LHCN-M2 (cell line): Measurements from ENCODE around the gene PRRC2C. TPM values are rescaled to one million over a fixed set of nuclear protein-coding genes. Genes with fewer than 3 reads are reported as not detected.
"Not testable (repeated sequence)": the region's sequence is repeated elsewhere in the genome, so short reads cannot be mapped to it uniquely, and the experiment has no call there.

ENCODE experiments used
- DNase-seq: peaks from one replicate; pipeline ENCODE4 v3.0.0-alpha.2; 2012; ENCODE audit warnings: low read depth
- total RNA-seq: library from RNA; depleted of rRNA; stranded (reverse); fragments of >200 nt; gene quantifications from 2 replicates; pipeline ENCODE4 v1.2.3, GENCODE V29; 2014

Gene PRRC2C
- total RNA-seq, 1 experiment from 2014 or later = 63.6 TPM

- DNase-seq = no peak
Measured at GRCh38 chr1:171583591-171584201, 98.4 kb downstream of the PRRC2C start.

DNA sequence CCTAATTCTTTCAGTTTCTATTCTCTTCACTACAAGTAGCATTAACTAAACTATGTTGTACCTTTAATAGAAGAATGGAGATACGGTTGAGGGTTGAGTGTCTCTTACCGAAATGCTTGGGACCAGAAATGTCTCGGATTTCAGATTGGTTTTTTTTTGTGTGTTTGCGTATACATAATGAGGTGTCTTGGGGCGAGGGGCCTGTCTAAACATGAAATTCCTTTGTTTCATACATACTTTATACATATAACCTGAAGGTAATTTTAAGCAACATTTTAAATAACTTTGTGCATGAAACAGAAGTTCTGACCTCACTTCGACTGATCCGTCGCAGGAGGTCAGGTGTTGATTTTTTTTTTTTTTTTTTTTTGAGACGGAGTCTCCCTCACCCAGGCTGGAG is 100.4 kb downstream of the PRRC2C start:
- DNase-seq = no peak

DNA sequence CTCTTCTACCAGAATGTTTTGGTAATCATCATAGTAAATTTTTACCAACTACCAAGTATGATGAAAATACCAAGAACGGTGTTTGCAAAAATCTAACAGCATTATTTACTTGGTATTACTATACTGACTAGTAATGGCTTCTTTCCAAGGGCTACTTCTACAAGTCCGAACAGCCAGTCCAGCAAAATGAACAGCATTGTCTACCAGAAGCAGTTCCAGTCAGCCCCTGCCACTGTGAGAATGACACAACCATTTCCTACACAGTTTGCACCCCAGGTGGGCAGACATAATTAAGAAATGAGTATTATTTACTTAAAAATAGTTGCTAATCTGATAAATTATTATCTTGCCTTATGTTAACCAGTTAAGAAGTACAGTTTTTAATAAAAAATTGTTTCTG is 102.9 kb downstream of the PRRC2C start:
- no peak for DNase-seq

DNA sequence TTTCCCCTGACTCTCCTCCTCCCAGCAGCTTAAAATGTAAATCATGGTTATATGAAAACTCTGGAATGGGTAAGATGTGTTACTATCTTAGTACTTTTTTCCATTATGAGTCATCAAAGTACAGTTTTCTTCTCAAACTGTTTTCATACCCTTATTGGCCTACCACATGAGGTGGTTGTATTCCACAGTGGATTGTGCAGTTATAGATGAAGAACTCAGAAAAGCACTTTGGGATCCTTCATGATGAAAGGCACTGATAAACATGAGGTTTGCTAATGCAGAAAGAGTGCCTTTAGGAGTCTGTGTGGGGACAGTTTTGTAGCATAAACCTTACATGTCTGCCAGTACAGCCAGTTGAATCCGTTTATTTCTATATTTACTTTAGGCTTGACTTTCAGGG is 104.7 kb downstream of the PRRC2C start:
- peak; percentile 36 for DNase-seq

- no peak for DNase-seq
Measured at GRCh38 chr1:171595324-171595723, 110.0 kb downstream of the PRRC2C start.

DNA sequence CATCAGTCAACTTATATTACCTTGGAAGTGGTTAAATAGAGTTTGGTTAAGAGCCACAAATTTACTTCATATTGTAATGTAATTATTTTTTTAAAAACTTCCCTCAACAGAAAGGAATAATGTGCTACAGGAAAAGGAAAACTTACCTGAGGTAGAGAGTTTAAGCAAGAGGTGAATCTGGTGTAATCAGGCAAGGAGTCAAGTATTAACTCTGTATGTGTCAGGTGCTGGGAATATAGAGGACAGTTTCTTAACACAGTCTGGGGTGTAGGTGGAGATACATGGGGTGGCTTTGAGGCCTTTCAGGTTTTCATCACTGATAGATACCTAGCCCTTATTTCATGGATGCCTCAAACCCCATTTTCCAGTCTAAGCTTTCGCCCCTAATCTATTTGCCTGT is 110.8 kb downstream of the PRRC2C start:
- DNase-seq = no peak

DNA sequence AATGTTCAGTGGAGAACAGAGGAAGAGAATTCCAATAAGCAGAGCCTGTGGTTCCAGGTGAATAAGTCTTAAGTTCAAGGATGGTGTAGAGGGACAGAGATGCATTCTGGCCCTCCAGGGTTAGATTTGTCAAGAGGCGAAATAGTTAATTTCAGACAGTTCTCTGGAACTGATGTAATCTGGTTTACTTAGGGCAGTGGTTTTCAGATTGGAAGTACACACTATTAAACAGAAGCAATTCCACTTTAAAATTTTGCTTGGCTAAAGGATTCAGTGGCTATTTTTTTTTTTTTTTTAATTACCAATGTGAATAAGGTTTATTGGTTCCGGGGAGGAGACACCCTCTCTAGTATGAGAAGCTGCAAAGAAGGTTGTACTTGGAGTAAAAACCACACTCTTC is 111.4 kb downstream of the PRRC2C start:
- DNase-seq = no peak

- DNase-seq = no peak
Measured at GRCh38 chr1:171597203-171597602, 111.9 kb downstream of the PRRC2C start.

- DNase-seq = not testable (repeated sequence)
Measured at GRCh38 chr1:171600310-171600709, 115.0 kb downstream of the PRRC2C start.

GRCh38 chr1:171600862-171601261 is 115.5 kb downstream of the PRRC2C start:
- no peak for DNase-seq

DNA sequence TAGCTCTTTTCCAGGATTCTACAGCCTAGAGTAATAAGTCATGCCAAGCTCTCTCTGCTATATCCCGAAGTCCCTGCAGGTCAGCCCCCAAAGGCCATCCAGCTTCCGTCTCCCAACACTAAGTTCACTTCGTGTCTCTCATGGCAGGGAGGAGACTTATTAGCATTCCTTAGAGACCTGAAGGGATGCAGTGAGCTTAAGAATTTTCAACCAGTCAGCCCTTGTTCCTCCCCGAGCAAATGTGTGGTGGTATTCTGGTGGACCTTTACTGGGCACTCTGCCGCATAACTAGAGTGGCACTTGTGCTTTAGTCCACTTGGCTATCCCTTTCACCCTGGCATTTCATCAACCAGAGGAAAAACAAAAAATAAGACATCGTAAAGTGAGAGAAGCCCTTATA is 117.7 kb downstream of the PRRC2C start:
- not testable (repeated sequence) for DNase-seq

GRCh38 chr1:171606402-171606941 is 121.1 kb downstream of the PRRC2C start:
- DNase-seq = no peak

GRCh38 chr1:171610385-171610784 is 125.1 kb downstream of the PRRC2C start:
- DNase-seq = no peak

GRCh38 chr1:171611306-171611705 is 126.0 kb downstream of the PRRC2C start:
- DNase-seq = no peak

DNA sequence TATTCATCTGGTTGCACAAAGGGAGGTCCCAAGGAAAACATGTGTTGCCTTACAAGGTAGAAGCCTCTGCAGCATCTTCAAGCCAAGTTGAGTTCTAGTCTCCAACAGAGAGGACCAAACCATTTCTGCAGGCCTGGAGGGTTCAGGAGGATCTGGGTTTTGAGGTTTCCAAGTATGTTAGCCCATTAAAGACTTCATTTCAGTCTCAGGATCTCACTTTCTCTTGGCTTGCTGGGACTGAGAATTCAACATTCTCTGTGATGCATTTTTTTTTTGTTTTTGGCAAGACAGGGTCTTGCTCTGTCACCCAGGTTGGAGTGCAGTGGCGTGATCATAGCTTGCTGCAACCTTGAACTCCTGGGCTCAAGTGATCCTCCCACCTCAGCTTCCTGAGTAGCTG is 128.0 kb downstream of the PRRC2C start:
- DNase-seq = no peak

- DNase-seq = not testable (repeated sequence)
Measured at GRCh38 chr1:171615122-171615906, 130.0 kb downstream of the PRRC2C start.

DNA sequence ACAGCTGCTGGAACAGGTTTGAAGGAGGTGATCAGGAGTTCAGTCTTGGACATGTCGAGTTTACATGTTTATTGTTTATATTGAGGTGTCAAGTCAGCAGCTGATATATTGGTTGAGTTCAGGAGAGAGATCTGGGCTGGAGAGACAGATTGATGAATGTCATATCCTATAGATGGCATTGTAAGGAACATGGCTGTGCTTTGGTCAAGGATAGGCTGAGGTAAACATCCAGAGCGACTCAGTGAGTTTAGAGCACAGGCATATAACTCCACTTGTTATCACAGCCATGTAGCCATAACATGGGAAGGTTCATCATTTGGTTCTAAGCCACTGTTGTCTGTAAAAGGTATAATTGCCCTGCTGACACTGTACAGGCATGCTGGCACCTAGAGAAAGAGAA is 131.3 kb downstream of the PRRC2C start:
- no peak for DNase-seq

DNA sequence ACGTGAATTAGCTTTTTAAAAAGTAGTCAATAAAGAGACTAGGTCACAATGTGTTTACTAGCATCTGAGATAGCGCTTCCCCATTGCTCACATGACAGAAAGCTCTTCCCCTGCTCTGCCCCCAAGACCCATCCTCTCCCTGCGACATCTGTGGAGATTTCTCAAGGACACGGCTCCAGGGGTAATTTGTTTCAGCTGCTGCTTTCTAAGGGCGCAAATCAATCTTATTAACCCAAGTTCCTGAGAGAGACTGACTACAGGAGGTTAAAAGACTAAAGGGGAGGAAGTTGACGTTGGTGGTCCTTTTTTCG is 136.8 kb downstream of the PRRC2C start, which contains the start of gene MYOCOS:
Gene MYOCOS (plus strand): TSS at position 92 of the 311 bp plus-strand sequence. CDS start 1,641 bp downstream, outside the sequence.
- DNase-seq = no peak

DNA sequence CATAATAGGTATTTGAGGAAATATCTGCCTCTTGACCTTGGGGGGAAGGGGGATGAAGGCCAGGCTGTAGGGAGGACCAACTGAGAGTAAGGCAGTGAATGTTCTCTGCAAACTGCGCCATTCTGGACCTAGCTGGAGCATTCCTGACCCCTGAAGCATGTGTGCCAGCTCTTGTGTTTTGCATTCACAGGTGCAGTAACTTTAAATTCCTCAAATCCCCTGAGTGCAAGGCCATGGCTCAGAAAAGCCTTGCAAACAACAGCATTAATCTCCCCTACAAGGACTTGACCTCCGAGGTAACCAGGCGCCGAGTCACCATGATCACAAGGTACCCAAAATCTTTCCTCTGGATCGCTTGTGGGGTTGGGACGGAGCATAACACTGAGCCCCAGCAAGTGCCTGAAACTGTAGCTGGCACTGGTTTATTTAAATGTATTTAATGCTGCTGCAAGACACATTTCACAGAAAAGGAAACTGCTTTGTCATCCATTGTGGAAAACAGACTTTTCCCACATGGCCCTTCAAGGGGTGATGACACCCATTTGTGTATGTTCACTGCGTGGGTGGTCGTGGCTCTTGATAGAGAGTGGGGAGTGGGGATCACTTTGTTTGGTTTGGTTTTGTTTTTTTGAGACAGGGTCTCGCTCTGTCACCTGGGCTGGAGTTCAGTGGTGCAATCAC is 138.5 kb downstream of the PRRC2C start:
- DNase-seq = no peak

GRCh38 chr1:171625225-171625624 is 139.9 kb downstream of the PRRC2C start:
- DNase-seq = no peak

- no peak for DNase-seq
Measured at GRCh38 chr1:171627020-171627419, 141.7 kb downstream of the PRRC2C start.

- DNase-seq = no peak
Measured at GRCh38 chr1:171628225-171628624, 142.9 kb downstream of the PRRC2C start.
